Uterus (tissue), 2 donors: ENCODE measurements around the gene AATF.

Source experiments
- POLR2A ChIP-seq, 2 donors: fragments of 450-650 bp; IDR thresholded peaks; one replicate each; pipeline ENCODE4 v1.6.1; 2016; ENCODE audit warnings: antibody characterized with exemption in 2 of 2, mild to moderate bottlenecking in 1 of 2, moderate library complexity in 1 of 2
- TF ChIP-seq, protein P1 (sequence below), 4 experiments: fragments of 200-600 bp in 2 of 4; fragments of 450-650 bp in 2 of 4; sonication (generic) in 2 of 4; IDR thresholded peaks; one replicate each; pipeline ENCODE4 v1.5.1; 2016 to 2019; ENCODE audit warnings: antibody characterized with exemption in 4 of 4, mild to moderate bottlenecking in 2 of 4, moderate library complexity in 1 of 4

- TF ChIP-seq, protein P1, sequence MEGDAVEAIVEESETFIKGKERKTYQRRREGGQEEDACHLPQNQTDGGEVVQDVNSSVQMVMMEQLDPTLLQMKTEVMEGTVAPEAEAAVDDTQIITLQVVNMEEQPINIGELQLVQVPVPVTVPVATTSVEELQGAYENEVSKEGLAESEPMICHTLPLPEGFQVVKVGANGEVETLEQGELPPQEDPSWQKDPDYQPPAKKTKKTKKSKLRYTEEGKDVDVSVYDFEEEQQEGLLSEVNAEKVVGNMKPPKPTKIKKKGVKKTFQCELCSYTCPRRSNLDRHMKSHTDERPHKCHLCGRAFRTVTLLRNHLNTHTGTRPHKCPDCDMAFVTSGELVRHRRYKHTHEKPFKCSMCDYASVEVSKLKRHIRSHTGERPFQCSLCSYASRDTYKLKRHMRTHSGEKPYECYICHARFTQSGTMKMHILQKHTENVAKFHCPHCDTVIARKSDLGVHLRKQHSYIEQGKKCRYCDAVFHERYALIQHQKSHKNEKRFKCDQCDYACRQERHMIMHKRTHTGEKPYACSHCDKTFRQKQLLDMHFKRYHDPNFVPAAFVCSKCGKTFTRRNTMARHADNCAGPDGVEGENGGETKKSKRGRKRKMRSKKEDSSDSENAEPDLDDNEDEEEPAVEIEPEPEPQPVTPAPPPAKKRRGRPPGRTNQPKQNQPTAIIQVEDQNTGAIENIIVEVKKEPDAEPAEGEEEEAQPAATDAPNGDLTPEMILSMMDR (IDR thresholded peaks at IDR 0.05): no peak
- TF ChIP-seq POLR2A (IDR thresholded peaks at IDR 0.05): no peak
These were observed 2.5 kb downstream of the AATF start for GRCh38 chr17:36951084-36951789.
